ENCODE results near the gene BAIAP2. TPM values are rescaled to one million over a fixed set of nuclear protein-coding genes. Genes with fewer than 3 reads are reported as not detected.
A peak's percentile ranks its signal among the peaks of the same experiment; 100 is the strongest.

BAIAP2 gene
- total RNA-seq, 1 donor from 2014 or later: 48.7 TPM

- no peak for DNase-seq (ENCODE audit: low spot score)
These were observed 1.4 kb downstream of the BAIAP2 start for GRCh38 chr17:81036197-81036941.

DNA sequence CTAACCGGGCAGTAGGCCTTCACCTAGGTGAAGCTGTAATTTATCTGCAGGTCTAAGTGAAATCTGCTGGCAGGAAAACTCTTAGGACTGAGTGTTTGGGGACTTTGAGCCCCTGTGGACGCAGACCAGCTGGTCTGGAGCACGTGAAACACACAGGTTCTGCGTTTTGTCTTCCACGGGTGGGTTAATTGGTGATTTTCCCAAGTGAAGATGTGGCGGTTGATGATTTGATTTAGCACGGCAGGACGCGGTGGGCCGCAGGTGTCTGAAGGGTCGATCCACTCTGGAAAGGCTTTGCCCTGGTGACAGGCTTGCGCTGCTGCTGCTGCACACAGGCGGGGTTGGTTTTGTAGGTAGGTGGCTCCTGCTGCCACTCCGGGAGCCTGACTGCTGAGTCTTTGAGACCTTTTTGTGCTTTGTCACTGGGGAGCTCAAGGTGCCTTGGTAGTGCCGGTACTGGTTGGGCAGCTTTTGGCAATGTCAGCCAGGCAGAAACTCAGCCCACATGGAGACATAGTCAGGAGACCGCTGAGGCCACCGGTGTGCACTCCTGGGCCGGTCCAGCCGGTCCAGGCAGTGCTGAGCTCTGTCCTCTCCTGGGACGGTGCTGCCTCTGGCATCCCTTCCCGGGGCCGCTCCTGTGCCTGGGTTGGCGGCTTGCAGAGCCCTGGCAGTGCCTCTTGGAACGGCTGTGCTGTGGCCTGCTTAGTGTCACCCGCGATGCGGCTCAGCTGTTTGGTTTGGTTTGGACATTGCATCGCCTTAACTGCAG lies 2.3 kb downstream of the BAIAP2 start:
- DNase-seq (ENCODE audit: low spot score): peak; percentile 87

DNA sequence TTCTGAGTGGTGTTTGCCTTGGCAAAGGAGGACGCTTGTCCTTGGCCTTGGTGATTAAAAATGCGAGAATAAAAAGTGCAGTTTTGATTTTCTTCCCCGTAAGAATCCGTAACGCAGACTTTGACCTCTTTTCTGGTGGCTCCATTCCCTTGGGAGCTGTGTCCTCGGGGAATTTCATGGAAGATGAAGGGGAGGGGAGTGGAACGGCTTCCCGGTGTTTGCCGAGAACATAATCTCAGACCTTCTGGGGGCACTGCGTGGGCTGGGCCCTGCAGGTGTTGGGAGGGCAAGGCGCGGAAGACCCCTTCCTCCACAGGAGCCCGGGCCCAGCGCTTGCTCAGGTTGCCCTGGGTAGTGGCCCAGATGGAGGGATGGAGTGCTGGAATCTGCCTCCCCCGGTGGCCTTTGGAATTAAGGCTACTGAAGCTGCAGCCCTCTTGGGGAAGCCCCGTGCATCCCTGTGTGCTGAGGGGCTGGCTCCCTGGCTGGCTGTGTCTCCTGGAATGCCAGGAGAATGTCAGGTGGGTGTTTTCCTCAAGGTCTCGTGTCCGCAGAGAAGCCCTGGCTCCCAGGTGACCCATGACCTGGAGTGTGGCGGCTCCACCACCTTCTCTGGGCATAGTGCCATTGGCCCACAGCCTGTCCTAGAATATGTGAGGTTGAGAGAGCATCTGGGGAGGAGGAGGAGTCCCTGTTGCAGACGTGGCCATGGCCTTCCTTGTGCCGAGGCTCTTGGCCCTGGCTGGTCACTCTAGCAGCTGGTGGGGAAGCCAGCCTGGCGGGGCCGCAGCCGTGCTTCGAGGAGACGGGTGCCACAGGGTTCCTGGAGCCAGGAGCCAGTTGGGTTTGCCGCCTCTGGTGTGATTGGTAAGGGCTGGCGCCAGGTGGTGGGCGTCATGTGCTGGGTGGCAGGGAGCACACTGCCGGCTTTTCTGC lies 3.1 kb downstream of the BAIAP2 start:
- no peak for DNase-seq (ENCODE audit: low spot score)

- no peak for DNase-seq (ENCODE audit: low spot score)
These were observed 4.1 kb downstream of the BAIAP2 start for GRCh38 chr17:81039096-81039495.

- no peak for DNase-seq (ENCODE audit: low spot score)
These were observed 5.2 kb downstream of the BAIAP2 start for GRCh38 chr17:81039854-81040758.

- DNase-seq (ENCODE audit: low spot score): no peak
These were observed 5.9 kb downstream of the BAIAP2 start for GRCh38 chr17:81040791-81041337.

- DNase-seq (ENCODE audit: low spot score): no peak
These were observed 7.7 kb downstream of the BAIAP2 start for GRCh38 chr17:81042606-81043005.

DNA sequence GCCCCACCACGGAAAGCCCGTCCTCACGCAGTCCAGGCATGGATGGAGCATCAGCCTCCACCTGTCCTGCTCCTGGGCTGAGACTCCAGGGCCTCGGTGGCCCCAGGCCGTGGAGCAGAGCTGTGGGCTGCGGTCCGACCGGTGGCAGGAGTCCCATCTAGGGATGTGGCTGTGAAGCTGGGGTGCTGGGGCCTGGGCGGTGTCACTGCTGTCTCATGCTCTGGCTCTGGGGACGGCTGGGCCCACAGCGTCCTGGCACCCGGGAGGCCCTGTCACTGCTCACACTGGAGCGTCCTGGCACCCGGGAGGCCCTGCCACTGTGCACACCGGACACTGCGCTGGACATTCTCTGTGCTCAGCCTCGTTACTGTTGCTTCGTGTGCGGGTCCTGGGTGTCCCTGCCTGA lies 8.4 kb downstream of the BAIAP2 start:
- no peak for DNase-seq (ENCODE audit: low spot score)

DNA sequence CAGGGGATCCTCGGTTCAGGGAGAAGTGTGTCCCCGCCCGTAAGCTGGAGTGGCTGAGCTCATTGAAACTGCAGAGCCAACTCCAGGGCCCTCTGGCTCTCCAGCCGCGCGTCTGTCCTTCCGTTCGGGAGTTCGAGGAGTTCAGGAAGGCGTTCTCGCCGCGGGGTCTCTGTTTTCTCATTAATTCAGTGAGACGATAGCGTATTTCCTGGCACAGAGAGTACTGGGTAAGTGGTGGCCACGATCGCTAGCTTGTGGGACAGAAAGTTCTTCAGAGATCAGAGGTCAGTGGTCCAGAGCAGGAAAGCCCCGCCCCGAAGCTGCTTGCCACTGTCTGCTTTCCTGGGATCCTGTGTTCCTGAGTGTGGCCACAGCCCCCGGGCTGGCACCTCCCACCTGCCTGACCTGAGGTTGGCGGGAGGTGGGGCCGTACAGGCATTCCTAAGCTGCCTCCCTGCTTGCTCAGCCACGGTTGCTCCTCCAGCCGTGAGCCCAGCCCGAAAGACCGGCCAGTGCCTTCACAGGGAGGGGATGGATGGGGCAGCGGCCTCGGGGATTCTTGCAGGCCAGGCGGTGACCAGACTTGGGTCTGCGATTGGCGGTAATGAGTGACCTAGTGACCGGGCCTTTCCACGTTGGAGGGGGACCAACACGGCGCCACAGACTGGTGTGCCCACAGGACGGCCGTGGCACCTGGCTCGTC lies 8.9 kb downstream of the BAIAP2 start:
- no peak for DNase-seq (ENCODE audit: low spot score)

DNA sequence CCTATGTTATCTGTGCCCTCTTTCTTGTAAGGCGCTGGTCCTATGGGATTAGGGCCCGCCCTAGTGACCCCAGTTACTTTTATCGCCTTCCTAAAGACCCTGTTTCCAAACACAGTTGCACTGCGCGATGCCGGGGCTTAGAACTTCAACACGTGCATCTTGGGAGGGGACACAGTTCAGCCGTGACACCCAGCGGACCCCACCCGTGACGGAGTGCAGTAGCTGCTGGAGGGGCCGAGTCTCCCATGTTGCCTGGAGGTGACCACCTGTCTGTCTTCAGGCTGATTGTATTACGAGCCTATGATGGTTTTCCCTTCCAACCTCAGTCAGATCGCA lies 9.4 kb downstream of the BAIAP2 start:
- DNase-seq (ENCODE audit: low spot score): no peak

- peak; percentile 81 for DNase-seq (ENCODE audit: low spot score)
These were observed 10.0 kb downstream of the BAIAP2 start for GRCh38 chr17:81044764-81045589.

GRCh38 chr17:81045590-81046095 lies 10.7 kb downstream of the BAIAP2 start:
- DNase-seq (ENCODE audit: low spot score): no peak

GRCh38 chr17:81046132-81046769 lies 11.3 kb downstream of the BAIAP2 start:
- no peak for DNase-seq (ENCODE audit: low spot score)

- no peak for DNase-seq (ENCODE audit: low spot score)
These were observed 11.9 kb downstream of the BAIAP2 start for GRCh38 chr17:81046770-81047359.

DNA sequence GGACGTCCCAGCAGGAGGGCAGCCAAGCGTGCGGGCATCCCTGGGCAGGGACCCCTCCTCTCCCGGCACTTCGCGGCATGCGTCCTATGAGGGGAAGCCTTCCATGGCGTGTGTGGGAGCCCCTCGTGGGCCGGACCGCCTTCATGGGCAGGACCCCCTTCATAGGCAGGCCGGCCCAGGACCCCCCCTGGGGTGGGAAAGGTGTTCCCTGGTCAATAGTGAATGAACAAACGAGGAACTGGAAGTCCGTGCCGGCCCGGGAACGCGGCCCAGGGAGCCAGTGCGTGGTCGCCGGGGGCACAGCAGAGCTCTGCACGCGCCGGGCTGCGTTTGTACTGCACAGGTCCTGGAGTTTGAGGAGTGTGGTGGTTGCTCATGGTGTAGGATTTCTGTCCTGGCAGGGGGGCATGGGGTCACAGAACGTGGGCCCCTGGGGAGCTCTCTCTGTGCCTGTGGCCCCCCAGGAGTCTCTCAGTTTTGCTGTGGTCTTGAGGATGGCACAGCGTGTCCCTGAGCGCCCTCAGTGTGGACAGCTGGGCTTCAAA lies 13.9 kb downstream of the BAIAP2 start:
- no peak for DNase-seq (ENCODE audit: low spot score)

DNA sequence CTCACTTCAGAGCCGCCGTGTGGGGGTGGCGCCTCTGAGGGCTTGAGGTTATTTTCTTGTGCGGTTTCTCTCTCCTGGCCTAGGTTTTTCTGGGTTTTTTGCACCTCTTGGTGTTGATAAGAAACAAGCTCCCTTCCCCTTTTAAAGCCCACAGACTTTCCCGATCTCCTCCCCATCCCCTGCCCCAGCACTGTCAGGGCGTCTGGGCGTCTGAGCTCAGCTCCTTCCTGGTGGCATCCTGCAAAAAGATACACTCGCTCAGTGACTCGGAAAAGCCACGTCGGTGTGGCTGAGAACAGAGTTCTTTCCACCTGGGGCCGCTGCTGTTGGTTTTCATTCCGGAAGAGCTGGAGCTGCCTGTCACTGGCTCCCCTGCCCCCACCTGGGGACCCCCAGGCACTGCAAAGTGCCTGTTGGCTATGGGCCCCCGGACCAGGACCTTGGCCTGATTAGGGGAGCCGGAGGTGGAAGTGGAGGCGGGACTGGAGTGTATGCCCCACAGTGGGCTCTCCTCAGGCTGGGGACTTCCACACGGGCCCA lies 14.5 kb downstream of the BAIAP2 start:
- no peak for DNase-seq (ENCODE audit: low spot score)

- peak; percentile 76 for DNase-seq (ENCODE audit: low spot score)
These were observed 15.1 kb downstream of the BAIAP2 start for GRCh38 chr17:81049973-81050551.

All from ureter (tissue), 1 donor.